K562 (cell line): ENCODE data around the gene ZDHHC24. TPM values are rescaled to one million over a fixed set of nuclear protein-coding genes. Genes with fewer than 3 reads are reported as not detected.
A peak's percentile ranks its signal among the peaks of the same experiment; 100 is the strongest.
"Not testable (repeated sequence)": the region's sequence is repeated elsewhere in the genome, so short reads cannot be mapped to it uniquely, and the experiment has no call there.

Experiments used
- ATAC-seq: fragments of 200-7000 bp; cut with Tn5 transposase; 3 replicates; pipeline ENCODE4 v1.9.1; 2020; ENCODE audit warnings: moderate library complexity
- BruUV-seq: library from RNA; stranded (reverse); fragments of 400-500 nt; replicated peaks from 2 replicates; lab custom pipeline; 2021; lab: Mats Ljungman, UMichigan
- CTCF ChIA-PET: fragments of 300-600 bp; formaldehyde crosslinking; extraction: SDS; loops from one replicate; lab custom pipeline; 2021; ENCODE audit warnings: low intra/inter-chr PET ratio; lab: Yijun Ruan, JAX
- POLR2A ChIA-PET: fragments of 300-600, 350-650 bp; sonication (Branson Sonifier 250); formaldehyde crosslinking; extraction: SDS; loops from one replicate; lab custom pipeline; 2021; ENCODE audit warnings: antibody characterized with exemption, inconsistent platforms; lab: Yijun Ruan, JAX
- DNase-seq, 4 experiments: peaks; one replicate each; pipeline versions ENCODE4 v3.0.0 to v3.0.0-alpha.2; 2011 to 2018; ENCODE audit warnings: low spot score in 3 of 4, mixed read lengths in 3 of 4; ENCODE audit errors: extremely low read depth in 1 of 4
- FAIRE-seq: peaks from 2 replicates; lab custom pipeline; 2011; peaks lifted over from hg19 to GRCh38; lab: Jason Lieb, UNC
- H2AFZ ChIP-seq: 2 replicates; pipeline ENCODE4 v1.6.0; 2011; ENCODE audit warnings: low read depth, low read length, control low read depth, inconsistent platforms
- H3K27ac ChIP-seq: fragments of 200-600 bp; 3 replicates; pipeline ENCODE4 v1.8.0; 2011; ENCODE audit warnings: low read depth, mild to moderate bottlenecking, control low read depth, inconsistent platforms, low read length, moderate library complexity, mixed read lengths; ENCODE audit errors: extremely low read depth
- H3K27me3 ChIP-seq, 2 experiments: fragments of 300-600 bp in 1 of 2; 2 replicates in 1 of 2; 3 replicates in 1 of 2; pipeline versions ENCODE4 v1.6.0 to v1.8.0; 2011; ENCODE audit warnings: inconsistent platforms in 2 of 2, low read length in 2 of 2, mild to moderate bottlenecking in 1 of 2, mixed read lengths in 1 of 2, moderate library complexity in 1 of 2; ENCODE audit not compliant: control insufficient read depth in 2 of 2, insufficient read depth in 2 of 2
- H3K36me3 ChIP-seq: fragments of 300-600 bp; 3 replicates; pipeline ENCODE4 v1.8.0; 2011; ENCODE audit warnings: mild to moderate bottlenecking, low read length, inconsistent platforms; ENCODE audit not compliant: control insufficient read depth, insufficient read depth
- H3K4me1 ChIP-seq, 2 experiments: fragments of 200-600 bp in 1 of 2; replicated peaks in 1 of 2; 2 replicates in 1 of 2; 3 replicates in 1 of 2; pipeline versions ENCODE4 v1.5.1 to v1.8.0; 2011; ENCODE audit warnings: inconsistent platforms in 2 of 2, low read length in 2 of 2, mild to moderate bottlenecking in 1 of 2, mixed read lengths in 1 of 2, moderate library complexity in 1 of 2; ENCODE audit not compliant: control insufficient read depth in 2 of 2, insufficient read depth in 2 of 2
- H3K4me2 ChIP-seq: 2 replicates; pipeline ENCODE4 v1.6.1; 2011; ENCODE audit warnings: low read length, control low read depth, inconsistent platforms, mixed read lengths; ENCODE audit not compliant: insufficient read depth
- H3K4me3 ChIP-seq: fragments of 200-600 bp; sonication (generic), shearing (Covaris generic); 2 replicates; pipeline ENCODE4 v1.5.1; 2016; ENCODE audit warnings: control low read depth, inconsistent platforms
- H3K79me2 ChIP-seq: fragments of 200-600 bp; 3 replicates; pipeline ENCODE4 v1.8.0; 2011; ENCODE audit warnings: low read length, inconsistent platforms; ENCODE audit not compliant: control insufficient read depth, insufficient read depth
- H3K9ac ChIP-seq, 2 experiments: 2 replicates each; pipeline versions ENCODE4 v1.6.0 to v1.6.1; 2011; ENCODE audit warnings: low read depth in 2 of 2, low read length in 2 of 2, control low read depth in 1 of 2, inconsistent platforms in 1 of 2, mild to moderate bottlenecking in 1 of 2, mixed read lengths in 1 of 2; ENCODE audit not compliant: insufficient read depth in 1 of 2
- H3K9me1 ChIP-seq: one replicate; pipeline ENCODE4 v1.6.0; 2011; ENCODE audit warnings: inconsistent platforms, mild to moderate bottlenecking, low read length, moderate library complexity; ENCODE audit not compliant: control insufficient read depth, insufficient read depth
- H3K9me3 ChIP-seq: replicated peaks from 2 replicates; pipeline ENCODE4 v1.5.1; 2011; ENCODE audit warnings: low read depth, low read length, inconsistent platforms; ENCODE audit not compliant: control insufficient read depth, insufficient read depth
- H4K20me1 ChIP-seq: replicated peaks from 2 replicates; pipeline ENCODE4 v1.6.1; 2011; ENCODE audit warnings: low read length, inconsistent platforms, mixed read lengths; ENCODE audit not compliant: control insufficient read depth, insufficient read depth
- BHLHE40 ChIP-seq: IDR thresholded peaks from 2 replicates; pipeline ENCODE4 v1.6.1; 2011; ENCODE audit warnings: low read length, improper control_type of control experiment
- ZNF121 ChIP-seq: sonication (generic); formaldehyde crosslinking; conservative IDR thresholded peaks from 2 replicates; pipeline ENCODE4 v1.8.0; 2022; ENCODE audit warnings: missing genetic modification reagents
- WGBS: fragments of 100-300 bp; shearing (Covaris generic); methylation state at CpG from one replicate; pipeline ENCODE4 v1.1.6; 2016; ENCODE audit warnings: low coverage, mixed read lengths; ENCODE audit not compliant: insufficient coverage; ENCODE audit errors: missing lambda C conversion rate; 5-methylcytosine and 5-hydroxymethylcytosine counted together
- in situ Hi-C: fragments of 300-500 bp; cut with MboI; formaldehyde crosslinking; loops from 4 replicates; pipeline ENCODE4 v1.15.0; 2018; ENCODE audit warnings: inconsistent platforms, mixed read lengths
- intact Hi-C: fragments of 100-400 bp; cut with micrococcal nuclease; formaldehyde crosslinking; loops from 2 replicates; pipeline ENCODE4 v1.14.2; 2022
- polyA plus RNA-seq, 8 experiments: library from polyadenylated mRNA; depleted of rRNA in 4 of 8; stranded (reverse) in 5 of 8; unstranded in 3 of 8; fragments of >200 nt; fragmentation: Nextera tagmentation in 2 of 8; fragmentation: Illumina TruSeq in 1 of 8; extraction: Ambion mirVana in 2 of 8; extraction: Trizol in 1 of 8; gene quantifications; 2 replicates each; pipeline versions ENCODE4 v1.2.1 to v1.2.3, GENCODE V29; 2011 to 2014; ENCODE audit warnings: inconsistent platforms in 1 of 8, missing spikeins in 1 of 8
- total RNA-seq, 7 experiments: library from RNA; depleted of rRNA in 6 of 7; stranded (reverse); fragments of >200 nt in 6 of 7; fragmentation: Illumina TruSeq in 2 of 7; extraction: Trizol in 2 of 7; gene quantifications; 2 replicates each; pipeline versions ENCODE4 v1.2.1 to v1.2.3, GENCODE V29; 2011 to 2021; ENCODE audit warnings: low replicate concordance in 1 of 7

The ZDHHC24 gene
- total and polyA plus RNA-seq, 9 of the 15 experiments (the other 6 are each of a cell fraction or from before 2014, with no cell fraction given): 0.45 to 11.2 (median 2.7) TPM

DNA sequence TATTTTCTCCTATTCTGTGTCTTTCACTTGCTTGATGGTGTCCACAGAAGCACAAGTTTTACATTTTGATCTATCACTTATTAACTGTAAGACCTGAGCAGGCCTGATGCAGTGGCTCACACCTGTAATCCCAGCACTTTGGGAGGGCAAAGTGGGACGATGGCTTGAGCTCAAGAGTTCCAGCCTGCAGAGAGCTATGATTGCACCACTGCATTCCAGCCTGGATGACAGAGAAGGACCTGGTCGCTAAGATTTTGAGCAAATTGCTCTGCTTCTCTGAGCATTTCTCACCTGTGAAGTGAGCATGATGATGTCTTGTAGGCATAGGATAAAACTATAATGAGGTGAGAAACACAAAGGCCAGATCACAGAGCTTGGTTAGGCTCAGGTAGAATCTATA, 40.3 kb upstream of the ZDHHC24 start:
- Histone ChIP-seq H3K9me1 (no peaks in the 10 kb centered on the region), H3K9ac (no peak overlapping the region), H2AFZ (no peak overlapping the region), H3K79me2 (no peaks in the 10 kb centered on the region), H3K4me3 (no peak overlapping the region), H3K9me3 (peaks cover 3% of the 10 kb centered on the region; the same call in 1 of the 2 replicates), H3K4me2 (no peak overlapping the region), H3K36me3 (no peaks in the 10 kb centered on the region), H3K4me1 (no peaks in the 10 kb centered on the region), H4K20me1 (no peaks in the 10 kb centered on the region), H3K27me3 (peaks cover 0 to 6% of the 10 kb centered on the region in 2 experiments; a peak in 1 of 5 replicates), H3K27ac (no peak overlapping the region)
- ATAC-seq: no peak
- intact Hi-C loops (no loop called here), in situ Hi-C loops (no loop called here)
- FAIRE-seq: no peak
- no peak for TF ChIP-seq BHLHE40
- POLR2A ChIA-PET: no interaction called here
- WGBS: 0% methylated on average over 2 of the region's 2 CpGs
- CTCF ChIA-PET: no interaction called here
- BruUV-seq: no TSS peak
- DNase-seq: no peak

DNA sequence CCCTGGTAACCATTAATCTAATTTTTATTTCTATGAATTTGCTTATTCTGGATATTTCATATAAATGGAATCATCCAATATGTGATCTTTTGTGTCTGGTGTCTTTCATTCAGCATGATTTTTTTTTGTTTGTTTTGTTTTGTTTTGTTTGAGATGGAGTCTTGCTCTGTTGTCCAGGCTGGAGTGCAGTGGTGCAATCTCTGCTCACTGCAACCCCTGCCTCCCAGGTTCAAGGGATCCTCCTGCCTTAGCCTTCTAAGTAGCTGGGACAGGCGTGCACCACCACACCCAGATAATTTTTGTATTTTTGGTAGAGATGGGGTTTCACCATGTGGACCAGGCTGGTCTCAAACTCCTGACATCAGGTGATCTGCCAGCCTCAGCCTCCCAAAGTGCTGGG, 39.6 kb upstream of the ZDHHC24 start:
- H3K9ac ChIP-seq, H2AFZ ChIP-seq, H3K9me1 ChIP-seq, H3K27ac ChIP-seq, H3K4me2 ChIP-seq: not testable (repeated sequence)
- TF ChIP-seq ZNF121: peak; percentile 82
- TF ChIP-seq, all 486 proteins: peak for 1; not testable (repeated sequence) for 485
- H3K4me1 ChIP-seq, FAIRE-seq, BruUV-seq, H3K27me3 ChIP-seq, in situ Hi-C loops, H3K9me3 ChIP-seq, H3K4me3 ChIP-seq, H4K20me1 ChIP-seq, DNase-seq, H3K79me2 ChIP-seq, intact Hi-C loops, CTCF ChIA-PET, ATAC-seq, H3K36me3 ChIP-seq: not testable (repeated sequence)
- POLR2A ChIA-PET: interaction anchor here (0.5 kb wide), 1 partner anchor 45 kb away, joined by 3 read pairs; no protein-coding TSS in a partner anchor
- WGBS: 0% methylated on average over 1 of the region's 1 CpG
